ACC112 (cell line): ENCODE measurements around the gene RNASE11.
A peak's percentile ranks its signal among the peaks of the same experiment; 100 is the strongest.
"Not testable (repeated sequence)": the region's sequence is repeated elsewhere in the genome, so short reads cannot be mapped to it uniquely, and the experiment has no call there.

Experiments used
- H2AFZ ChIP-seq: fragments of 200-600 bp; sonication (generic); one replicate; pipeline ENCODE4 v1.6.0; 2017; ENCODE audit warnings: antibody characterized with exemption, low read length; ENCODE audit not compliant: unreplicated experiment
- H3K27ac ChIP-seq: fragments of 200-600 bp; sonication (generic); 2 replicates; pipeline ENCODE4 v1.5.1; 2014; ENCODE audit warnings: low read depth, mild to moderate bottlenecking, antibody characterized with exemption, low read length, moderate library complexity
- H3K27me3 ChIP-seq: fragments of 200-600 bp; sonication (generic); 2 replicates; pipeline ENCODE4 v1.6.1; 2014; ENCODE audit warnings: mild to moderate bottlenecking, antibody characterized with exemption, low read length, moderate library complexity, mixed read lengths; ENCODE audit not compliant: insufficient read depth
- H3K36me3 ChIP-seq: fragments of 200-600 bp; sonication (generic); 2 replicates; pipeline ENCODE4 v1.6.1; 2016; ENCODE audit warnings: mild to moderate bottlenecking, antibody characterized with exemption, low read length, moderate library complexity, mixed read lengths; ENCODE audit not compliant: insufficient read depth
- H3K4me1 ChIP-seq: fragments of 200-600 bp; sonication (generic); one replicate; pipeline ENCODE4 v1.6.1; 2016; ENCODE audit warnings: low read length, mixed read lengths; ENCODE audit not compliant: insufficient read depth, unreplicated experiment, control insufficient read depth
- H3K4me3 ChIP-seq: fragments of 200-600 bp; sonication (generic); 2 replicates; pipeline ENCODE4 v1.5.1; 2014; ENCODE audit warnings: mild to moderate bottlenecking, low read depth, low read length
- H3K79me2 ChIP-seq: fragments of 200-600 bp; sonication (generic); one replicate; pipeline ENCODE4 v1.6.0; 2016; ENCODE audit warnings: low read length; ENCODE audit not compliant: control insufficient read depth, unreplicated experiment, insufficient read depth

The RNASE11 gene

GRCh38 chr14:20603813-20604690 is 16.3 kb upstream of the RNASE11 start:
- Histone ChIP-seq H3K36me3 (no peaks in the 10 kb centered on the region), H3K27ac (no peak overlapping the region), H2AFZ (no peak overlapping the region), H3K4me3 (no peak overlapping the region), H3K79me2 (no peaks in the 10 kb centered on the region), H3K27me3 (no peaks in the 10 kb centered on the region), H3K4me1 (peaks cover 4% of the 10 kb centered on the region)

- Histone ChIP-seq H2AFZ (no peak overlapping the region), H3K4me1 (peaks cover 4% of the 10 kb centered on the region), H3K79me2 (no peaks in the 10 kb centered on the region), H3K27ac (no peak overlapping the region), H3K27me3 (no peaks in the 10 kb centered on the region), H3K36me3 (no peaks in the 10 kb centered on the region), H3K4me3 (no peak overlapping the region)
Measured at GRCh38 chr14:20602583-20602982, 14.8 kb upstream of the RNASE11 start.

GRCh38 chr14:20601522-20601921 is 13.7 kb upstream of the RNASE11 start:
- Histone ChIP-seq H3K4me1 (peaks cover 1% of the 10 kb centered on the region), H2AFZ (no peak overlapping the region), H3K4me3 (no peak overlapping the region), H3K79me2 (no peaks in the 10 kb centered on the region), H3K27ac (no peak overlapping the region), H3K36me3 (no peaks in the 10 kb centered on the region), H3K27me3 (no peaks in the 10 kb centered on the region)

GRCh38 chr14:20597108-20597507 is 9.3 kb upstream of the RNASE11 start:
- H3K4me1 ChIP-seq, result peaks cover 6% of the 10 kb centered on the region
- no peak overlapping the region for H2AFZ ChIP-seq
- H3K4me3 ChIP-seq, result no peak overlapping the region
- H3K79me2 ChIP-seq, result no peaks in the 10 kb centered on the region
- no peaks in the 10 kb centered on the region for H3K36me3 ChIP-seq
- H3K27ac ChIP-seq, result no peak overlapping the region
- H3K27me3 ChIP-seq, result peaks cover 11% of the 10 kb centered on the region

GRCh38 chr14:20595726-20596125 is 7.9 kb upstream of the RNASE11 start:
- not testable (repeated sequence) for H2AFZ ChIP-seq, H3K27ac ChIP-seq, H3K36me3 ChIP-seq, H3K4me1 ChIP-seq, H3K4me3 ChIP-seq, H3K79me2 ChIP-seq
- peaks cover 24% of the 10 kb centered on the region for H3K27me3 ChIP-seq

GRCh38 chr14:20592574-20592973 is 4.8 kb upstream of the RNASE11 start:
- Histone ChIP-seq H3K36me3 (no peaks in the 10 kb centered on the region), H3K27me3 (peaks cover 45% of the 10 kb centered on the region), H2AFZ (peak overlapping the region; percentile 58), H3K79me2 (no peaks in the 10 kb centered on the region), H3K27ac (no peak overlapping the region), H3K4me3 (peak overlapping the region; percentile 46), H3K4me1 (peaks cover 6% of the 10 kb centered on the region)

GRCh38 chr14:20591235-20591634 is 3.4 kb upstream of the RNASE11 start, which contains the start of gene RNASE12:
TSS of gene RNASE12 (minus strand) at chr14:20591376. CDS start at chr14:20590723, 653 bp downstream.
- Histone ChIP-seq H3K27me3 (peaks cover 58% of the 10 kb centered on the region), H3K4me3 (peak within 1 kb of the TSS; percentile 46), H3K36me3 (no peaks in the 10 kb centered on the region), H3K4me1 (peaks cover 6% of the 10 kb centered on the region), H3K79me2 (no peaks in the 10 kb centered on the region), H3K27ac (no peak within 1 kb of the TSS), H2AFZ (peak within 1 kb of the TSS; percentile 58)

GRCh38 chr14:20583908-20584307 is 3.9 kb downstream of the RNASE11 start:
- Histone ChIP-seq H3K27me3 (peaks cover 63% of the 10 kb centered on the region), H3K79me2 (no peaks in the 10 kb centered on the region), H3K27ac (no peak overlapping the region), H3K4me1 (no peaks in the 10 kb centered on the region), H3K36me3 (no peaks in the 10 kb centered on the region), H3K4me3 (no peak overlapping the region), H2AFZ (no peak overlapping the region)

- Histone ChIP-seq H3K27me3 (peaks cover 59% of the 10 kb centered on the region), H3K27ac (no peak overlapping the region), H3K79me2 (no peaks in the 10 kb centered on the region), H3K4me1 (no peaks in the 10 kb centered on the region), H2AFZ (no peak overlapping the region), H3K36me3 (no peaks in the 10 kb centered on the region), H3K4me3 (no peak overlapping the region)
Measured at GRCh38 chr14:20583142-20583541, 4.7 kb downstream of the RNASE11 start.

GRCh38 chr14:20580242-20580641 is 7.6 kb downstream of the RNASE11 start:
- no peak overlapping the region for H2AFZ ChIP-seq
- H3K36me3 ChIP-seq, result no peaks in the 10 kb centered on the region
- no peak overlapping the region for H3K27ac ChIP-seq
- no peaks in the 10 kb centered on the region for H3K4me1 ChIP-seq
- H3K79me2 ChIP-seq, result no peaks in the 10 kb centered on the region
- H3K27me3 ChIP-seq, result peaks cover 36% of the 10 kb centered on the region
- H3K4me3 ChIP-seq, result no peak overlapping the region
